Caki2 (cell line): Measurements from ENCODE around the gene LDAH. TPM values are rescaled to one million over a fixed set of nuclear protein-coding genes. Genes with fewer than 3 reads are reported as not detected.
A peak's percentile ranks its signal among the peaks of the same experiment; 100 is the strongest.

Experiments
- DNase-seq: peaks from one replicate; pipeline ENCODE4 v3.0.0-alpha.2; 2015; ENCODE audit warnings: low read depth
- in situ Hi-C: cut with HindIII; loops from 2 replicates; pipeline ENCODE4 v1.10.0; 2016; ENCODE audit warnings: low sequenced_read_pairs, low pct_unique_long_range_greater_than_20kb, mixed read lengths
- total RNA-seq: library from RNA; depleted of rRNA; stranded (reverse); fragments of >200 nt; shearing (Covaris generic); gene quantifications from 2 replicates; pipeline ENCODE4 v1.2.3, GENCODE V29; 2014; ENCODE audit warnings: low replicate concordance

The LDAH gene
- total RNA-seq, 1 experiment from 2014 or later = 36.3 TPM

DNA sequence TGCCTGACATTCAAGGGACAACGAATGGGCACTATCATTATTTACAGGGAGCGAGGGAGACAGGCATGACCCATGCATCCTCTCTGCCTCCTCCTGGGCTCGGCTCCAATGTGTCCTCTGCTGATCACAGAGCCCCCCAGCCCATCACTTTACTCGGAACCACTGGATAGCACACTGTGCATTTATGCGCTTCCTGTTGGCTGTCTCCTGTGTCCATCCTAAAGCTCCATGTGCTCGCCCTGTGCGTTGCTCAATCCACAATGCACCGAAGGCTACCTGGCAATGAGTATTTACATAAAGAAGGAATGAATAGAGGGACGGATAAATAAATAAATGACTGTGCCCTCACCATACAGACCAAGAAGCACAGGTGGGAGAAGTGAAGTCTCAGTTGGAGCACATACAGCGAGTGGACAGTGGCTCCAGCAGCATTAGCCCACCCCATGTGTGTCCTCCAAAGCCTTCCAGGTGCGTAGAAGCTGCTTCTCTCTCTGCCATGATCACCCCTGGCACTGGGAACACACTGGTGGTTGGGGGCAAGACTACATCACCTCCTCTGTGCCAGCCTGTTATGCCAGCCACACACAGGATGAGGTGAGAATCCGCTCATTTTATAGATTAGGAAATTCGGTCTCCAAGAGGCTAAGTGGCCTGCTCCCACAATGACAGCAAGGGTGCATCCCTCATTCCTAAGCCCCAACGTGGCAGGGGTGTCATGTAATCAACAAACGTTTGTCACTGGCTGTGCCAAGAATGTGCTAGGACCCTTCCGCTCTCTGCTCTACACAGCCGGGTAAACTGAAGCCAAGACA, 158.3 kb downstream of the LDAH start:
- no peak for DNase-seq
- in situ Hi-C loops = no loop called here

DNA sequence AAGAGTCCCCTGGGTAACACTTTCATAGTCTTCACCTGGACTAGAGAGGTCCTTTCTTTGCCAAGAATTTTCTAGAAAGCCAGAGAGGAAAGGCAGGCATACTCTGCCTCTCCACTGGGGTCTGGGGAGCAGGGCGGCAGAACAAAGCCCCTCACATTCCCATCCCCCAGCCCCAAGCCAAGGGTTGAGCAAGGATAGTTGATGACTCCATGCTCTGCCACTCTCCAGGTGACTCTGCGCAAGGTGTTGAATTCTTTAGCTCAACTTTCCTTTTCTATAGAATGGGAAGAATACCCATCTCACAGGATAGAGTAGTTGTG, 158.9 kb downstream of the LDAH start:
- DNase-seq = no peak
- in situ Hi-C loops = no loop called here

DNA sequence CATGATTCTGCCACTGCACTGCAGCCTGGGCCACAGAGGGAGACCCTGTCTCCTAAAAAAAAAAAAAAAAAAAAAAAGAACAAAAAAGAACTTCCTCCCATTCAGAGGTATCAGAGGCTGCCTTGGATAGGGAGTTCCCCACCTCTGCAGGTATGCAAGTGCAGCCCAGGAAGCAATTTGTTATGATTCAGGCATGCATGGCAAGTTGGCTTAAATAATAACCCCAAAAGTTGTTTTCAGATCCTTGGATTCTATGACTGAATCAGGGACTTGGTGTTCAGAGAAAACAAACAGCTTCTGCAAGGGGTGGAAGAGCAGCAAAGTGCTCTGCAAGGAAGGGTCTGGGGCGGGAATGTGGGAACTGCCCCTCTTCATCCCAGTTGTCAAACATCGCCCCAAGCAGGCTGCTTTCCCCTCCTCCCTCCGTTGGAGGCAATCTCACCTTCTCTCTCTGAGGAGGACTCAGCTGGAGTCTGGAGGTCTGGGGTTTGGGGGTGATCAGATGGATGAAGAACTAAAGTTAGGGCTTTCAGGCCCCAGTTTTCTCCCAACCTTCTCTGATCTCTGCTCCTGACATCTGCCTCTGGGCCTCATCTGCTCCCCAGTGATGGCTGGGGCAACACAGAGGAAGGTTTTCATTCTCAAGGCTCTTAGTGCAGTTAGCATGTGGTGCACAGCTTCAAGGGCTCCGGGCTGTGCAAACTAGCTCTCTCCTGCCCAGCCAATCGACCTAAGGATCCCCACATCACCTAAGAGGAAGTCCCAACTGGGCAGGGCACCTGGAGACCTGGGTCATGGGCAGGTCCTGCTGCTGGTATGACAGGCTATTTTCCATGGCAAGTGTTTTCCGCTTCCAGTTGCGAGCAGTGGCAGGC, 159.5 kb downstream of the LDAH start:
- no peak for DNase-seq
- in situ Hi-C loops = no loop called here

DNA sequence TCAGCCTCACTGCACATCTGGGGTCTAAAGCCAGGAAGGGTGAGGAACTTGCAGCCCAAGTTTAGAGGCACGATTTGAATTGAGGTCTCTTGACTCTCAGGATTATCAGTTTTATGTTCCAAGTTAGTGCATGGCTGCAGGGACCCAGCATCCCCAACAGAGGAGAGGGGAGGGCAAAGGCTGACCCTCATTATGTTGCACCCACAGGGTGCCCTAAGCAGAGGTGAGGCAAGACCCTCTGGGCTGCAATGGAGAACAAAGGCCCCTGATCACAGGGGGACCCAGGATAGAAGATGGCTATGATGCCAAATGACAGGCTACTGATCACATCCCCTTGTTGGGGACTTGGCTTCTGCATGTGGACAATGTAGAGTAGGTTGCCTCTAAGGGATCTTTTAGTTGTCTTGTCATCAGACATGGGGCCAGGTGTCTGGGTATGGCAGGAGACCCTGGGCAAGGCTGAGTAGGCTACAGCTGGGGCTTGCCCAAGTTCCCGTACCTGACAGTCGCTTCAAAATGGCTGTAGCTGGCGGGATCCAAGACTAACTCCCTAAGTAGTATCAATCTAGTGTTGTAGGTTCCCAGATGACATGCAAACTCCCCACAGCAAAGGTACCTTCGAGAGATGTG, 160.5 kb downstream of the LDAH start:
- in situ Hi-C loops = no loop called here
- DNase-seq = no peak

DNA sequence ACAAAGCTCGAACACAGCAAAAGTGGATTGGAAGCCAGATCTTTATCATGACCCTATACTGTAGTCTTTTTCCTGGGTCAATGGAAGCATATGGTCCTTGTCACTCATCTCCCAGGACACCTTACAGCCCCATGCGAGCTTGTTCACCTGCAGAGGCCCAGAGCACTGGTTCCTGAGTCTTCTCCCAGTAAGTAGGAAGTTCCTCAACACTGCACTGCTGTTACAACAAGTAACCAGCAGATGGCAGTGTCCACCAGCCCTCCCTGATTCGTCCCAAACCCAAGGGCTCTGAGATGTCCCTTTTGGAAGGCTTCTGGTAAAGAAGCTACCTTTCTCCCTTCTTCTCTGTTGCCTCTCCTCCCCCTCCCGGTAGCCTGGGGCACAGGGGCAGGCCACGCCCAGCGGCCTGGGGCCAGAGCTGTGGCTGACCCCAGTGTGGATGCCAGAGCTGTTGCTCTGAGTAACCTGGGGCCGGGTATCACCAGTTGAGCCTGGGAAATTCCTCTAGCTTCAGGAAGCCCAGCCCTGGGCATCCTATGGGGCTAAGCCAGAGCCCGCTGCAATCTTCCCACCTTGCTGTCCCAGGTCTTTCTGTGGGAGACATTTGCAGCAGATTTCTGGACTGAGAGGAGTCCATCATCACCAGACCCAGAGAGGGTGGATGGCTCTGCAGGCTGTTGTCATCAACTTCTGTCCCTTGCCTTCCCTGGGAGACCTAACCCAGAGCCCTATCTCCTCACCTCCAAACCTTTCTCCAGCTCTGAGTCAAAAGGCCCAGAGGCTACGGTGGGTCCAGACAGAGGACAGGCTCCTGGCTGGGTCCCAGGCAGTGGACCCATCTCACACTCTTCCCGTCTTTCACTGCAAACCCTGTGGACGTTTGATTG, 161.2 kb downstream of the LDAH start:
- DNase-seq = peak; percentile 71
- in situ Hi-C loops = no loop called here

DNA sequence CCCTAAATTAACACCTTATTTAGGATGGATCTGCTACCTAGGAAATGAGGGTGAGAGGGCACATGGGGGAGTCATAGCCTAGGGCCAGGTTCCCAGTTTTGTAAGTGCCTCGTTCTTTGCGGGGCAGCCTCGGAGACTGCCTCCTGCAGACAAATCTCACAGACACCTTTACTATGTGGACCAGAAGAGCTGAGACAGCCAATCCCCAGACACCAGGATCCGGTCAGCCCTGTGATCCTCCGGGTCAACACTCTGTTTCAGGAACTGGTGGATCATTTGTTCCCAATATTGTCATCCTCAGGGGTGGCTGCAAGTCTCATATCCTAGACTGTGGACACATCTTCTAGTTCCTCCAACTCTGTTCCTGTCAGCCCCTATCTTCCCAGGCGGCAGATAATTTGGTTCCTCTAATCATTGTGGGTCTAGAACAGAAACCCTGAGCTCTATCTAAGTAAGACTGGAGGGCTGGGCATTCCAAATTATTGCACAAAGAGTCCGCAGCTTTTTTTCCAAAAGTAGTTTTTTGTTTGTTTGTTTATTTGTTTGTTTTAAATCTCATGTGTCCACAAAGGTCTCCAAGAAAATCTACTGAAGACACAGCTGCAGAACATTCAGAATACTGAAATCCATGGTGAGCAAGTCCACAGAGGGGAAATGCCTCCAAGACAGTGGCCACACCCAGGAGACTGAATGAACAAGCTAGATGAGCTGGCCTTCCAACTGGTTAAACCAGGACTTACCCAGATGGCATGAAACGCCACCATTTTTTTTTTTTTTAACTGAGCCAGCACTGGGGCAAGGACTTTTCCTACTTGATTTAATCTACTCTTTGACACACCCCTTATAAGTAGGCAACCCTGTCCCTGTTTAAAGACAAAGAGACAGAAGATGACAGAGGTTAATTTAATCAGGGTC, 162.1 kb downstream of the LDAH start:
- DNase-seq = no peak
- in situ Hi-C loops = no loop called here

DNA sequence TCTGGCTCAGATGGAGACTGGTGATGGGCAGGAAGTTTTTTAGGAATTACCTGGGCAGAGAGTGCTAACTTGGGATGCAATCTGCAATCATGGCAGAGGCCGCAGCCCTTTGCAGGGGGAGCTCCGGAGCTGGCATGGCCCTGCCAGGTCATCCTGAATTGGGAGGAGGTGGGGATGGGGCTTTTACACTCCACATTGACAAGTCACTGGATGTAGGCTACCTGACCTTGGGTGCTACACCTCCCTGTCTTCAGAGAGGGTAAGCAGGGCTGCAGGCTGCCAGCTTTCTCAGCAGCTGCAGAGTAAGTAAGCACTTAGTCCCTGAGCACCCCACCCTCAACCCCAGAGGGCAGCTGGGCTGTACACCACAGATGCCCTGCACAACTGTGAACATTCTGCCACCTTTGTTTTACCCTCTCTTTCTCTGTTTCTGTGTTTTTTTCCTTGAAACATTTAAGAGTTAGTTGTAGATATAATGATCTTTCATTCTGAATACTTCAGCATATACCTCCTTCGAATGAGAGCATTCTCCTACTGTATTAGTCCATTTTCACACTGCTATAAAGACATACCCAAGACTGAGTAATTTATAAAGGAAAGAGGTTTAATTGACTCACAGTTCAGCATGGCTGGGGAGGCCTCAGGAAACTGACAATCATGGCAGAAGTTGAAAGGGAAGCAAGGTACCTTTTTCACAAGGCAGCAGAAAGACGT, 165.2 kb downstream of the LDAH start:
- DNase-seq = no peak
- in situ Hi-C loops = no loop called here

DNA sequence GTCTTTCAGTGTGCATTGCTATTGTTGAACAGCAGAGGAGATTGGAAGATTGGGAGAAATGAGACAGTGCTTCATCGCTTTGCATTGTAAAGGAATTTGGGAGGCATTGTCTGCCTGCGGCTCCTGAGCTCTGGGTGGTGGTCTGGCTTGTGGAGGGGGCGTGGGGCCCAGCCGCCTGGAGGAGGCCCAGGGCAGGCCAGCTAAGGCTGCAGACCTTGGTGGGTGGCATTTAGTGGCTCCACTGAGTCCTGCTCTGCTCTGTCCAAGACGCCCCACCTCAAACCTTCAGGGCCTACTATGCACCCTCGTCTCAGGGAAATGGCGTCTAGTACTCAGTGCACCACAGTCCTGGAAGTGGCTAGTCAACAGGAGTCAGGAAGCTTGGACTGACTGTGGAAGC, 166.3 kb downstream of the LDAH start:
- in situ Hi-C loops = no loop called here
- no peak for DNase-seq

DNA sequence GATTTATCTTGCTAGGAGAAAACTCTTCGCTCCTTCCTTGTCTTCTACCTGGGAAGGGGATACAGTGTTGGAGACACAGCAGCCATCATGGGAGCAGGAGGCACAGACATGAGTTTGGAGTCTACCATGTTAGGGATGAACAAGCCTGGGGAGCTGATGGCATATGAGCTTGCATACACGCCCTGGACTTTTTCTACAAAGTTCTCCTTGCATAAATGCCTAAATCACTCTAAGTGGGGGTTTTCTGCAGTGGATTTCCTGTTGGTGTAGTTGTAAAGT, 168.4 kb downstream of the LDAH start:
- no peak for DNase-seq
- in situ Hi-C loops = no loop called here

DNA sequence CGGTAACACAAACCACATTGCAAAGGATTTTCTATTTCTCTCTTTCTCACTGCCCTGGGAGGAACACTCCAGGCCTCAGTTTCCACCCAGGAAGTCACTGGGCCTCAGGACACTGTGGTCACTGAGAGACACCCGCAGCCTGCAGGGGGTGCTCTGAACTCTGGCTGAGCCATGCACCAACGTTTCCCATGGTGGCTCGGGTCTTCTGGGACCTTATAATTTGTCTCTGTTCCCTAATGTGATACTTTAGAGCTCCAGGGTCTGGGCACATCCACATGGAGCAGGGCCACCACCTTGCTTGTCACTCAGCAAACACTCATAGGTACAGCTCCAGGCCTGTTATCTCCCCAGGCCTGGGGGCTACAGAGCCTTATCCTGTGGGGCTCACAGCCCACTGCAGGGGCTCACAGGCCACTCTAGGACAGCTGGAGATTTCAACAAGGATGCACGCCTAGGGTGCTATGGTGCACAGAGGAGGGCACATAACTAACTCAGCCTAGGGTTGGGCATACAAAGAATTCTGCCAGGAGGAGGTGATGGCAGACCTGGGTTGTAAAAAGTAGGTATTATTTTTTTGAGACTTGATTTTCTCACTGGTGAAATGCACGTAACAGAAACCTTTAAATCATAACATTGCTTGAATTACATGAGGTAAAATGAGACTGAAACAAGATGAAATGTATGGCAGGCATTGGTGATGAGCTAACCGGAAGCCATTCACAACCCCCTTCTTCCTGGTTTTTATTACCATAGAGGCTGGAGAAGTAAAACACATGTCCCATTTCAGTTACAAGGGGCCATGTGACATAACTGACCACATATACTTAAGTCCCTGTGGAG, 169.0 kb downstream of the LDAH start:
- in situ Hi-C loops = no loop called here
- no peak for DNase-seq

DNA sequence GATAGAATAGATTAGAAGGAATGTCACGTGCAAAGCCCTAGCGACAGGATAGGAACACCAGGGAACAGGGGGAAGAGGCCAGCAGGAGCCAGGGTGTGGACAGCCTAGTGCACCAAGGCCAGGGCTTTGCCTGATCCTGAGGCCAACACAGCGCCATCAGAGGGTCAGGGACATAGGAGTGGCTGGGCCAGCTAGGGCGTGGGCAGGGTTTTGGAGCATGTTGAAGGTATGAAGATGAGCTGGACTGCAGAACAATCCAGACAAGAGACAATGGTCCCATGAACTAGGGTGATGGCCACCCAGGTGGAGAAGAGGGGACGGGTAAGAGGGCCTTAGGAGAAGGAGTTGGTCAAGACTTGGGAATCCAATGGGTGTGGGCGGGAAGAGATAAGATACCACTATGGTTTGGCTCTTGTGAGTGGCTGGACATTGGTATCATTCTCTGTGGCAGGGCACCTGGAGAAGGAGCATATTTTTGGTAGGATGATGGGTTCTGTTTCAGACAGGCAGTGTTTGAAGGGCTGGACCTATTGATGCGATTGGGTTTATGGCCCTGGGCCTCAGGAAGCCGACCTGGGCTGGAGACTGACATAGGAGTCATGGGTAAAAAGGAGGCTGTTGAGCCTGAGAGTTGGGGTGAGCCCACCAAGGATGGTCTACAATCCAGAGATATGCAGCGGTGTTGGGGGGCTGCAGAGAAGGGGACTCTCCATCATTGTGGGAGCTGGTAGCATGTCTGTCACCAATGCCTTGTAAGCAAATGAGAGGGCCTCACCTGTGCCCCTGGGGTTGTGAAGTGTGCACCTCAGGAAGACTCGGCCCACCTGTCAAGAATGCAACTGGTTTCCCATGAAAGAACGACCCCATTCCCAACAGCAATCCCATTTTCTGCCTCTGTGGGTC, 170.0 kb downstream of the LDAH start:
- DNase-seq = no peak
- in situ Hi-C loops = no loop called here

DNA sequence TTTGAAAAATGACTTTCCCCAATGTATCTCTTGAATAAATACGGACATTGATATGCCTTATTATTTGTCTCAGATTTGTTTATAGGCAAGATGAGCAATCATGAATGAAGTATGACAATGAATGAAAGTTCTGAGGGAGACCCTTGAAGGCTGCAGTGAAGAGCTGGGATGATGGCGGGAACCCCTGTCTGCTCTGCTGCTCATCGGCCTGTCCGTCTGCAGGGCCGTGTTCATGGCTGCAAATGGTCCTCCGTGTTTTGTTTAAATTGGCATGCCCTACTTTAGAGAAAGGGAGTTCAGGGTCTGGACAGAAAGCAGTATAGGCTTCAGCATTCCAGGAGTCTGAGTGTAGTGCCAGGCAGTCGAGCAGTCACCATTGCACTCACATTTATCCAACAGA, 170.8 kb downstream of the LDAH start:
- DNase-seq = no peak
- in situ Hi-C loops = no loop called here

DNA sequence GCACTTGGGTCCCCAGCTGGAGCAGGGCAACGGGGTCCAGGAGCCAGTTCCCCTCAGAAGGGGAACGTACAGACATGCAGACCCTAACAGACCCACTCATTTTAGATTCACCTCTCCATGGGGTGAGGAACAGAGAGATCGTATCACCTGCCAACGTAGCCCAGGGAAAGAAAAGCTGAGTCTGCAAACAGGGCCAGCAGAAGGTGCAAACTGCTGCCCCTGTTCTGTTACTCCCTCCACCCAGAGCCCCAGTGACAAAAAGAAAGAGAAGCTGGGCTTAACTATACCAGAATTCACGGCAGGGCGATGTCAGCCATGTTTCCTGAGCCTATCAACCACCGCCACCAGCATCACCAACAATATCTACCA, 171.2 kb downstream of the LDAH start:
- no peak for DNase-seq
- in situ Hi-C loops = no loop called here

DNA sequence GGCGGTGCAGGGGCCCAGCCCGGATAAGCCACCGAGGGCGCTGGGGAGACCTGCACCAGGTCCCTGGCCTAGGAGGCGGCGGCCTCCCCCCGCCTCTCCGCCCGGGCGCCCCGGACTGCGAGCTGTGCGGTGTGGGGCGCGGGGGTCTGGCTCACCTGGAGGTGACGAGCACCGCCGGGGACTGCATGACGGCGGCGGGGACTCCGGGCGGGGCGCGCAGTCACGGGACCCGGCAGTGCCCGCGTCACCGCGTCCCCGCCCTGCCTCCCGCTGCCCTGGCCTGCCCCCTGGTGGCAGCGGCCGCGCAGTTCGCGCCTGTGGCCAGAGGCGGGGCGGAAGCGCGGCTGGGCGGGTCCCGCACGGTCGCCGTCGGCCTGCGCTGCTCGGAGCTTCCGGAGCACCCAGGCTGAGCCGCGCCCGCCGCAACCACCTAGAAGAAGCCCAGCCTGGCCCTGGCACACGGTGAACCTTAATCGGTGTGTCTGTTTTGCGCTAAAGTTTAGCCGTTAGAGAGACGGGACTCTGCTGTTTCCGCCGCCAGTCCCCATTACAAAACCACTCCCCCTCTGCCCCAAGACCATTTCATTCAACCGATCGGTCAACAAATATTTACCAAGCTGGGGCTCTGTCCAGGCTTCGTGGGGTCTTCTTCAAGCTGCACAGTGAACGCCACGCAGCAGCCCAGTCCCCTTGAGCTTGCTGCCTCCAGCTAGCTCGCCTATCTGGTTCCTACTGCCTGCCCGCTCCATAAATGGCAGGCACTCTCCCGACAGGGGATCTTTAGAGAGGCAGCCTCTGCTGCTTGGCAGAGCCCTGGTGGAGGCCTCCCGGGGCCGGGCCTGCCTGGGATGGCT, 171.8 kb downstream of the LDAH start, which contains the start of gene HS1BP3:
Gene HS1BP3 (minus strand): TSS at position 222 of the 854 bp plus-strand sequence. CDS start 35 bp downstream, at position 187.
- DNase-seq = peak; percentile 88
- in situ Hi-C loops = no loop called here
